ENCODE data around the gene IDUA. TPM values are rescaled to one million over a fixed set of nuclear protein-coding genes. Genes with fewer than 3 reads are reported as not detected.

IDUA gene
- total RNA-seq, 1 donor from 2014 or later = 18.0 TPM

DNA sequence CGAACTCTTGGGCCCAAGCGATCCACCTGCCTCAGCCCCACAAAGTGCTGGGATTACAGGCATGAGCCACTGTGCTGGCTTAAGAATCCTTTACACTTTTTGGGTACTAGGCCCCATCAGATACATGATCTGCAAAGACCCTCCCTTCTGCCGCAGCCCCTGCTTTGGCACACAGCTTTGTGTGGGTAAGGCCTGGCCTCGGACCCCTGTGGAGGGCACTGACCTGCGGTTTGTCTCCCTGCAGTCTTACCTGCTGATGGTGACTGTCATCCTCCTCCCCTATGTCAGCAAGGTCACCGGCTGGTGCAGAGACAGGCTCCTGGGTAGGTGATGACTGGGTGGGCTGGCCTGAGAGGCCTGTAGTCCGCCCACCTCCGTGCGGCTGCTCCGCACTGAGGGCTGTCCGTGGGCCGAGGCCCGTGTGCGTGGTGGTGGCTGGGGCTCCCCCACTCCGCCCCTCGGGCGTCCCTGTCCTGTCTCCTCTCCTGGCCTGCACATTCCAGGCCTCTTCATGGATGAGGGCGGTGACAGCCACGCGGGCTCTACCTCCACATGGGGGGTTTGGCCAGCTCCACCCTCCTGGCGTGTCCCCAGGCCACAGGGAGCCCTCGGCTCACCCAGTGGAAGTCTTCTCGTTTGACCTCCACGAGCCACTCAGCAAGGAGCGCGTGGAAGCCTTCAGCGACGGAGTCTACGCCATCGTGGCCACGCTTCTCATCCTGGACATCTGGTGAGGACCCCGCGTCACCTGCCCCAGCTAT lies 31.5 kb upstream of the IDUA start:
- Mint-ChIP-seq H3K27me3 (ENCODE audit: low read depth) (no peaks in the 10 kb centered on the region), H3K4me1 (no peaks in the 10 kb centered on the region), H3K9me3 (no peaks in the 10 kb centered on the region), H3K36me3 (ENCODE audit: low read depth) (no peaks in the 10 kb centered on the region), H3K27ac (ENCODE audit: unreplicated experiment) (no peak overlapping the region), H3K4me3 (no peak overlapping the region)
- no peak for DNase-seq (ENCODE audit: low read depth, low spot score)
- TF ChIP-seq, protein P1, sequence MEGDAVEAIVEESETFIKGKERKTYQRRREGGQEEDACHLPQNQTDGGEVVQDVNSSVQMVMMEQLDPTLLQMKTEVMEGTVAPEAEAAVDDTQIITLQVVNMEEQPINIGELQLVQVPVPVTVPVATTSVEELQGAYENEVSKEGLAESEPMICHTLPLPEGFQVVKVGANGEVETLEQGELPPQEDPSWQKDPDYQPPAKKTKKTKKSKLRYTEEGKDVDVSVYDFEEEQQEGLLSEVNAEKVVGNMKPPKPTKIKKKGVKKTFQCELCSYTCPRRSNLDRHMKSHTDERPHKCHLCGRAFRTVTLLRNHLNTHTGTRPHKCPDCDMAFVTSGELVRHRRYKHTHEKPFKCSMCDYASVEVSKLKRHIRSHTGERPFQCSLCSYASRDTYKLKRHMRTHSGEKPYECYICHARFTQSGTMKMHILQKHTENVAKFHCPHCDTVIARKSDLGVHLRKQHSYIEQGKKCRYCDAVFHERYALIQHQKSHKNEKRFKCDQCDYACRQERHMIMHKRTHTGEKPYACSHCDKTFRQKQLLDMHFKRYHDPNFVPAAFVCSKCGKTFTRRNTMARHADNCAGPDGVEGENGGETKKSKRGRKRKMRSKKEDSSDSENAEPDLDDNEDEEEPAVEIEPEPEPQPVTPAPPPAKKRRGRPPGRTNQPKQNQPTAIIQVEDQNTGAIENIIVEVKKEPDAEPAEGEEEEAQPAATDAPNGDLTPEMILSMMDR (conservative IDR thresholded peaks at IDR 0.05) = no peak

DNA sequence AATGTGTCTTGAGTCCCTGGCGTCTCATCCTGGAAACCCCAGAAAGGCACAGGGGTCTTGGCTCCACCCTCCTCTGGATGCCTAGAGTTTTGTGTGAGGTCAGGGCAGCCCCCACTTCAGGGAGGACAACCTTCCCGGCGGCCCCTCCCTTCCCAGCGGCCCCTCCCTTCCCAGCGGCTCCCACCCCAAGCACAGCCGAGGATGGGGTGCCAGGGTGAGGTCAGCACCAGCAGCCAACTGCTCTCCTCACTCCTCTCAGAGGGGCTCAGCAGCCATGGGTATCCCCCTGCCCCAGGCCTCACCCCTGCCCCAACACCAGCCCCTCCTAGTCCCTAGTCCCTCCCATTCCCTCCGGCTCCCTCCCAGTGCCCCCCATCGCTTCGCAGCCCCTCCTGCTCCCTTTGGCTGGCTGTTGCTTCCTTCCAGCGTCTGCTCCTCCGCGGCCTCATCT lies 30.9 kb upstream of the IDUA start:
- Mint-ChIP-seq H3K36me3 (ENCODE audit: low read depth) (no peaks in the 10 kb centered on the region), H3K9me3 (no peaks in the 10 kb centered on the region), H3K27me3 (ENCODE audit: low read depth) (no peaks in the 10 kb centered on the region), H3K4me1 (no peaks in the 10 kb centered on the region), H3K4me3 (no peak overlapping the region), H3K27ac (ENCODE audit: unreplicated experiment) (no peak overlapping the region)
- DNase-seq (ENCODE audit: low read depth, low spot score) = no peak
- TF ChIP-seq, protein P1 (conservative IDR thresholded peaks at IDR 0.05) = no peak

DNA sequence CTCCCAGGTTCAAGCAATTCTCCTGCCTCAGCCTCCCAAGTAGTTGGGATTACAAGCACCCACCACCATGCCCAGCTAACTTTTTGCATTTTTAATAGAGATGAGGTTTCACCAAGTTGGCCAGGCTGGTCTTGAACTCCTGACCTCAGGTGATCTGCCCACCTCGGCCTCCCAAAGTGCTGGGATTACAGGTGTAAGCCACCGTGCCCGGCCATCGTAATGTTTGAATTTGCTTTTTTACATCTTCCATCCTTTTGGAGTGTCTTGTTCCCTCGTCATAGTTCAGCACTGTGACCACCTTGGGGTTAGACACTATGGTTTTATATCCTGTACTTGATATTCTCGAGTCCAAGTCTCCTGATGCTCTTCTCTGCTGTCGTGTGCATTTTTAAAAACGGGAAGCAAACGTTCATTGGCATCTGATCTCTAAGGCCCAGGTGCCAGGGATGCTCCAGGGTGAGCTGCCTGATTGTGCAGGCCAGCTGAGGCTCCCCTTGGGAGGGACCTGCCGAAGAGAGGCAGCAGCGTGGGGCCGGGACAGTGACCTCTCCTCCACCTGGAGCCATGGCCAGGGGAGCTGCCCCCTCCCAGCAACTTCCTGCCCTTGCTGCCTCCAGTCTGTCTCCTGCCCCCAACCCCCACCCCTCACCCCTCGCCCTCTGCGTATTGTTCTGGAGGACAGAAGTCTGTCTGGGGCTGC lies 30.2 kb upstream of the IDUA start:
- no peaks in the 10 kb centered on the region for H3K36me3 Mint-ChIP-seq (ENCODE audit: low read depth)
- no peak overlapping the region for H3K4me3 Mint-ChIP-seq
- no peak for DNase-seq (ENCODE audit: low read depth, low spot score)
- no peaks in the 10 kb centered on the region for H3K9me3 Mint-ChIP-seq
- H3K27ac Mint-ChIP-seq (ENCODE audit: unreplicated experiment) = peak overlapping the region; percentile 57
- TF ChIP-seq, protein P1 (conservative IDR thresholded peaks at IDR 0.05) = no peak
- no peaks in the 10 kb centered on the region for H3K27me3 Mint-ChIP-seq (ENCODE audit: low read depth)
- no peaks in the 10 kb centered on the region for H3K4me1 Mint-ChIP-seq

DNA sequence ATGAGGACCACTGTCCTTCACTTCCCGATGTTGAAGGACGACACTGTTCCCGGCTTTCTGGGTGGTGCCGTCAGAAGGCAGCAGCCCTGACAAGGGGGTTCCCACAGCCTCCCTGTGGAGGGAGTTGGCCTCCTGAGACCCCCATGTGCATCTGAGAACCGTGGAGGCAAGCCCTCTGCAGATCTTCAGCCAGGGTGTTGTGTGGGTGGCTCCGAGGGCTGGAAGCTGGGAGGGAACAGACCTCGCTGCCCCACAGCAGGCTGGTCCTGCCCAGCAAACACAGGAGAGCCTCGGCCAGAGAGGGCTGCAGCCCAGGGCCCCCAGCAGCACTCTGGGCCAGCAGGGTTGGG lies 29.6 kb upstream of the IDUA start:
- TF ChIP-seq, protein P1 (conservative IDR thresholded peaks at IDR 0.05) = no peak
- Mint-ChIP-seq H3K36me3 (ENCODE audit: low read depth) (no peaks in the 10 kb centered on the region), H3K4me1 (no peaks in the 10 kb centered on the region), H3K27me3 (ENCODE audit: low read depth) (no peaks in the 10 kb centered on the region), H3K4me3 (no peak overlapping the region), H3K9me3 (no peaks in the 10 kb centered on the region), H3K27ac (ENCODE audit: unreplicated experiment) (no peak overlapping the region)
- no peak for DNase-seq (ENCODE audit: low read depth, low spot score)

DNA sequence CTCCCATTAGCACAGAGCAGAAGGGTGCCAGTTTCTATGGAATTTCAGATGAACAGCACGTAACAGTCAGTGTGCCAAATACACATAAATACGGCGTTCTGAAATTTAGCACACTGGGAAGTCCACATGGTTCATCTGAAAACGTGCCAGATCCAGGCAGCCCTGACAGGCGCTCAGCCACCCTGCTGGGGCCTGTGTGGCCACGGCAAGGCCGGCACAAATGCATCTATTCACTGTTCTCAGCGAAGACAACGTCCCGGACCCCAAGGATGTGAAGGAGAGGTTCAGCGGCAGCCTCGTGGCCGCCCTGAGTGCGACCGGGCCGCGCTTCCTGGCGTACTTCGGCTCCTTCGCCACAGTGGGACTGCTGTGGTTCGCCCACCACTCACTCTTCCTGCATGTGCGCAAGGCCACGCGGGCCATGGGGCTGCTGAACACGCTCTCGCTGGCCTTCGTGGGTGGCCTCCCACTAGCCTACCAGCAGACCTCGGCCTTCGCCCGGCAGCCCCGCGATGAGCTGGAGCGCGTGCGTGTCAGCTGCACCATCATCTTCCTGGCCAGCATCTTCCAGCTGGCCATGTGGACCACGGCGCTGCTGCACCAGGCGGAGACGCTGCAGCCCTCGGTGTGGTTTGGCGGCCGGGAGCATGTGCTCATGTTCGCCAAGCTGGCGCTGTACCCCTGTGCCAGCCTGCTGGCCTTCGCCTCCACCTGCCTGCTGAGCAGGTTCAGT lies 29.1 kb upstream of the IDUA start:
- no peak overlapping the region for H3K27ac Mint-ChIP-seq (ENCODE audit: unreplicated experiment)
- TF ChIP-seq, protein P1 (conservative IDR thresholded peaks at IDR 0.05) = no peak
- no peaks in the 10 kb centered on the region for H3K4me1 Mint-ChIP-seq
- no peaks in the 10 kb centered on the region for H3K9me3 Mint-ChIP-seq
- DNase-seq (ENCODE audit: low read depth, low spot score) = no peak
- H3K4me3 Mint-ChIP-seq = no peak overlapping the region
- H3K27me3 Mint-ChIP-seq (ENCODE audit: low read depth) = no peaks in the 10 kb centered on the region
- H3K36me3 Mint-ChIP-seq (ENCODE audit: low read depth) = no peaks in the 10 kb centered on the region

Data from neural crest cell (in vitro differentiated cells).